Osteocyte (in vitro differentiated cells): Measurements from ENCODE around the gene TLNRD1. TPM values are rescaled to one million over a fixed set of nuclear protein-coding genes. Genes with fewer than 3 reads are reported as not detected.
A peak's percentile ranks its signal among the peaks of the same experiment; 100 is the strongest.

Experiments
- DNase-seq: peaks from one replicate; pipeline ENCODE4 v3.0.0; 2021; ENCODE audit warnings: mixed read lengths; ENCODE audit not compliant: unreplicated experiment; ENCODE audit errors: extremely low spot score
- H3K27ac Mint-ChIP-seq: one replicate; pipeline ENCODE4 v1.8.0; 2021; ENCODE audit warnings: mild to moderate bottlenecking, mixed read lengths; ENCODE audit not compliant: unreplicated experiment
- H3K27me3 Mint-ChIP-seq: one replicate; pipeline ENCODE4 v1.8.0; 2021; ENCODE audit warnings: mixed read lengths; ENCODE audit not compliant: unreplicated experiment
- H3K36me3 Mint-ChIP-seq: one replicate; pipeline ENCODE4 v1.8.0; 2021; ENCODE audit warnings: mixed read lengths; ENCODE audit not compliant: unreplicated experiment
- H3K4me1 Mint-ChIP-seq: one replicate; pipeline ENCODE4 v1.8.0; 2021; ENCODE audit warnings: mixed read lengths; ENCODE audit not compliant: unreplicated experiment
- H3K4me3 Mint-ChIP-seq: one replicate; pipeline ENCODE4 v1.8.0; 2021; ENCODE audit warnings: mild to moderate bottlenecking, moderate library complexity, mixed read lengths; ENCODE audit not compliant: unreplicated experiment
- H3K9me3 Mint-ChIP-seq: one replicate; pipeline ENCODE4 v1.8.0; 2021; ENCODE audit warnings: mixed read lengths; ENCODE audit not compliant: unreplicated experiment
- total RNA-seq: library from RNA; stranded (reverse); gene quantifications from 2 replicates; pipeline ENCODE4 v1.2.1, GENCODE V29; 2021
- TF ChIP-seq, protein P1 (sequence below): fragments of 200-600 bp; sonication (generic); IDR thresholded peaks from 2 replicates; pipeline ENCODE4 v1.5.0; 2021; ENCODE audit warnings: antibody characterized with exemption, mild to moderate bottlenecking, moderate library complexity

TLNRD1 gene
- total RNA-seq, 1 donor from 2014 or later = 10.6 TPM

DNA sequence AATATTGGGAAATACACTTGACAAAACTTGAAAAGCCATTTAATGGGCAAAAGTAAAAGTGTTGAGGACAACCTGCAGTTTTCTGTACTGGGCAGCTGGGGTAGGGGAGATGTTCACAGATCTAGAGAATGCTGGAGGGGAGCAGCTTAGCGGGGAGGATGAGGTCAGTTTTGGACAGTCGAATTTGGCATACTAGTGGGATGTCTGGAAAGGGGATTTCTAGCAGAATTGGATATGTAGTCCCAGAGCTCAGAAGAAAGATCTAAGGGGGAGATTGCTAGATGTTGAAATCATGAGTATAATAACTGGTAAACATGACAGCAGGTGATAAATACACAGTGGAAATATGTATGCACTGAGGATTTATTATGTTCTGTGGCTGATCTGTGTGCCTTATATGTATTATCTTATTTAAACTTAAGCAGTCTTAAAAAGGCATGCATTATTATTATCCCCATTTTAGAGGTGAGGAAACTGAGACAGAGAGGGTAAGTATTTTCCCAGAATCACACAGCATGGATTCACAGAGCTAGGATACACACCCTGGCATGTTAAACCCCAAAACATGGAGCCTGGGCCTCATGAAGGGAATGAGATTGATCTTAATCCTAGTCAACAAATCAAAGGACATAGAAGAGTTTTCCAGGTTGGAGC, 42.7 kb downstream of the TLNRD1 start:
- TF ChIP-seq, protein P1, sequence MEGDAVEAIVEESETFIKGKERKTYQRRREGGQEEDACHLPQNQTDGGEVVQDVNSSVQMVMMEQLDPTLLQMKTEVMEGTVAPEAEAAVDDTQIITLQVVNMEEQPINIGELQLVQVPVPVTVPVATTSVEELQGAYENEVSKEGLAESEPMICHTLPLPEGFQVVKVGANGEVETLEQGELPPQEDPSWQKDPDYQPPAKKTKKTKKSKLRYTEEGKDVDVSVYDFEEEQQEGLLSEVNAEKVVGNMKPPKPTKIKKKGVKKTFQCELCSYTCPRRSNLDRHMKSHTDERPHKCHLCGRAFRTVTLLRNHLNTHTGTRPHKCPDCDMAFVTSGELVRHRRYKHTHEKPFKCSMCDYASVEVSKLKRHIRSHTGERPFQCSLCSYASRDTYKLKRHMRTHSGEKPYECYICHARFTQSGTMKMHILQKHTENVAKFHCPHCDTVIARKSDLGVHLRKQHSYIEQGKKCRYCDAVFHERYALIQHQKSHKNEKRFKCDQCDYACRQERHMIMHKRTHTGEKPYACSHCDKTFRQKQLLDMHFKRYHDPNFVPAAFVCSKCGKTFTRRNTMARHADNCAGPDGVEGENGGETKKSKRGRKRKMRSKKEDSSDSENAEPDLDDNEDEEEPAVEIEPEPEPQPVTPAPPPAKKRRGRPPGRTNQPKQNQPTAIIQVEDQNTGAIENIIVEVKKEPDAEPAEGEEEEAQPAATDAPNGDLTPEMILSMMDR = no peak
- Mint-ChIP-seq H3K27ac (no peak overlapping the region), H3K4me3 (no peak overlapping the region), H3K27me3 (no peaks in the 10 kb centered on the region), H3K4me1 (peaks cover 3% of the 10 kb centered on the region), H3K36me3 (no peaks in the 10 kb centered on the region), H3K9me3 (no peaks in the 10 kb centered on the region)
- DNase-seq = peak; percentile 30

DNA sequence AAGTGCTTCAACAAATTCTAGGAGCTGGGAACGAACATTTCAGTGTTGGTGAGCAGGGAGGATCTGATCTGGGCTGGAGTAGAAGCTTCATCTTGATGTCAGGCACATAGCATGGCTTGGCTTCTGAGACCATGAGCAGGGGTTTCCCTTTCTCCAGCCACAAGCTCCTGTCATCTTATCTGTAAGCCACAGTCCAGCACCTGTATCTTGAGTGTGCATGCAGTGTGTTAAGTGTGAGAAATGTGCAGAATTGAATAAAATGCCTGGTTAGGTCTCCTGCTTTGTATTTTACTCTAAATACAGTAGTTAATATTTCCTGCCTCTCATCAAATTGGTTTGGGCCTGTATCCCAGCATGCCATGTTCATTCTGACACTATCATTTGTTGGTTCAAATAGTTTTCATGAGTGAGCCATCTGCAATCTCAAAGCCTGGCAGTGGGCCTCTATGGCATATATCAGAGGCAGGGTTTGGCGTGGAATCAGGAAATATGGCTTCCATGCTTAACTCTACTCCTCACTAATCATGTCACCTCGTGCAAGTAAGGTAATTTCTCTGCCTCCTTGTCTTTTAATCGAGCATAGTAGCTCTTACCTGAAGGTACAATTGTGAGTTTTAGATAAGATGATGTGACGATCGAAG, 43.3 kb downstream of the TLNRD1 start:
- H3K36me3 Mint-ChIP-seq = no peaks in the 10 kb centered on the region
- H3K4me3 Mint-ChIP-seq = no peak overlapping the region
- DNase-seq = peak; percentile 38
- H3K4me1 Mint-ChIP-seq = peaks cover 3% of the 10 kb centered on the region
- no peaks in the 10 kb centered on the region for H3K27me3 Mint-ChIP-seq
- H3K9me3 Mint-ChIP-seq = no peaks in the 10 kb centered on the region
- no peak overlapping the region for H3K27ac Mint-ChIP-seq
- TF ChIP-seq, protein P1 = no peak

DNA sequence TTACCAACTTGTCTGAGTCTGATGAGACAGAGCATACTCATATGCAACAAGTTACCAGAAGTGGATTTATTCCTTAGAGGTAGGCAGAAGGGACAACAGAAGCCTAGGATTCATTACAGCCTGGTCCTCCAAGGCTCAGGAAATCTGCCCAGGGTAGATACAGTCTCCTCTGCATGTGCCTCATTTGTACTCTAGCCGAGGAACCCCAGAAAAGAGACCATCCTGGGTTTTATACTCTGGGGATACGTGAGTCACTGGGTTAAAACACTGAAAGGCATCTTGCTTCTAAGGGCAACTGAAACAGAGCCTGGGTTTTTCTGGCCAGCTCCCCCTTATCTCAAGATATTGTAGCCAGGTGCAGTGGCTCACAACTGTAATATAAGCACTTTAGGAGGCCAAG, 45.6 kb downstream of the TLNRD1 start:
- H3K36me3 Mint-ChIP-seq = no peaks in the 10 kb centered on the region
- TF ChIP-seq, protein P1 = no peak
- no peaks in the 10 kb centered on the region for H3K4me1 Mint-ChIP-seq
- H3K9me3 Mint-ChIP-seq = no peaks in the 10 kb centered on the region
- H3K27ac Mint-ChIP-seq = no peak overlapping the region
- H3K27me3 Mint-ChIP-seq = no peaks in the 10 kb centered on the region
- DNase-seq = peak; percentile 6
- no peak overlapping the region for H3K4me3 Mint-ChIP-seq

DNA sequence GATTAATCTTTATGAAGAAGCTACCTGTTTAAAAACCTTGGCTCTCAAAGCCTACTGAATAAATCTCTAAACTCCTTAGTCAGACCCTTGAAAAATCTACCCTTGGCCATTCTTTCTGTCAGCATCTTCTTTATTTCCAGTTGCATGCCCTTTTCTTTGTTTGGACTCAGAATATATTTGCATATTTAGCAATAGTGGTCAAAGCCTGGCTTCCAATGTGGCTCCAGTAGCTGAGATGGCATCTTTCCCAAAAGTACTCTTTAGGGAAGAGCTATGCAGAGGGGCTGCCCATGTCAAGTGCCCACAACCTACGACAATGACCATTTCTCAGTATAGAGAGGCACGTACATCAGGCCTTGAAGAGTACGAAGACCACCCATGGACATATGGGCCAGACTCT, 47.2 kb downstream of the TLNRD1 start:
- H3K27ac Mint-ChIP-seq = no peak overlapping the region
- H3K9me3 Mint-ChIP-seq = no peaks in the 10 kb centered on the region
- no peaks in the 10 kb centered on the region for H3K4me1 Mint-ChIP-seq
- DNase-seq = no peak
- H3K27me3 Mint-ChIP-seq = no peaks in the 10 kb centered on the region
- TF ChIP-seq, protein P1 = no peak
- H3K36me3 Mint-ChIP-seq = no peaks in the 10 kb centered on the region
- no peak overlapping the region for H3K4me3 Mint-ChIP-seq

DNA sequence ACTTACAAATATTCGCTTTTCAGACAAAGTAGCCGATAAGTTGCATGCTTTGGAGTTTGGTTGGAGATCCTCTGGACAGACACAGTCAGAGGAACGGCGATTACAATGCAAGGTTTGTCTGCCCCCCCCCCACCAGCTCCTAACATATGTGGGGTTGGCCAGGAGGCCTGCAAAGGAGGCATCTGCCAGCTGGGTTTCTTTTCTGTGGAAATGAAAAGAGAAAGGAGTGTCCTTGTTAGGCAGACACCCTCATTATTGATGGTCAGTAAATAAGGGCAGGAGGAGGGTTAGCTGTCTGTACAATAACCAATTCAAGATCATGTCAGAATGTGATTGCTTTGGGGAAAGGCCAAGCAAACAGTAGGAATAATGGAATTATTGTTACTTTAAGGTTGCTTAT, 49.1 kb downstream of the TLNRD1 start:
- DNase-seq = no peak
- H3K27me3 Mint-ChIP-seq = no peaks in the 10 kb centered on the region
- TF ChIP-seq, protein P1 = no peak
- no peaks in the 10 kb centered on the region for H3K36me3 Mint-ChIP-seq
- no peak overlapping the region for H3K27ac Mint-ChIP-seq
- no peak overlapping the region for H3K4me3 Mint-ChIP-seq
- H3K4me1 Mint-ChIP-seq = no peaks in the 10 kb centered on the region
- no peaks in the 10 kb centered on the region for H3K9me3 Mint-ChIP-seq
